Hepatocyte (in vitro differentiated cells): ENCODE results near the gene TMCO4. TPM values are rescaled to one million over a fixed set of nuclear protein-coding genes. Genes with fewer than 3 reads are reported as not detected.

Experiments
- DNase-seq: peaks from one replicate; pipeline ENCODE4 v3.0.0-alpha.2; 2016; ENCODE audit warnings: low spot score
- H2AFZ ChIP-seq: fragments of 200-600 bp; sonication (generic); 2 replicates; pipeline ENCODE4 v1.6.0; 2016; ENCODE audit warnings: antibody characterized with exemption, mild to moderate bottlenecking
- H3K27ac ChIP-seq: fragments of 200-600 bp; sonication (generic); 2 replicates; pipeline ENCODE4 v1.5.1; 2016; ENCODE audit warnings: mild to moderate bottlenecking
- H3K27me3 ChIP-seq: fragments of 200-600 bp; sonication (generic); 2 replicates; pipeline ENCODE4 v1.6.1; 2016
- H3K36me3 ChIP-seq: fragments of 200-600 bp; sonication (generic); replicated peaks from 2 replicates; pipeline ENCODE4 v1.5.1; 2016; ENCODE audit warnings: low read depth; ENCODE audit not compliant: insufficient read depth
- H3K4me1 ChIP-seq: fragments of 200-600 bp; sonication (generic); 2 replicates; pipeline ENCODE4 v1.5.1; 2016; ENCODE audit warnings: mild to moderate bottlenecking, moderate library complexity; ENCODE audit not compliant: insufficient read depth
- H3K4me2 ChIP-seq: fragments of 200-600 bp; sonication (generic); 2 replicates; pipeline ENCODE4 v1.6.0; 2016
- H3K4me3 ChIP-seq: fragments of 200-600 bp; sonication (generic); 2 replicates; pipeline ENCODE4 v1.5.1; 2016; ENCODE audit warnings: mild to moderate bottlenecking
- H3K79me2 ChIP-seq: fragments of 200-600 bp; sonication (generic); 2 replicates; pipeline ENCODE4 v1.6.0; 2017; ENCODE audit warnings: mild to moderate bottlenecking
- H3K9me2 ChIP-seq: fragments of 200-600 bp; sonication (generic); replicated peaks from 2 replicates; pipeline ENCODE4 v1.6.0; 2017; ENCODE audit warnings: mild to moderate bottlenecking; ENCODE audit not compliant: insufficient read depth
- H3K9me3 ChIP-seq: fragments of 200-600 bp; sonication (generic); 2 replicates; pipeline ENCODE4 v1.5.1; 2016; ENCODE audit warnings: low read depth, mild to moderate bottlenecking
- H4K20me1 ChIP-seq: fragments of 200-600 bp; sonication (generic); 2 replicates; pipeline ENCODE4 v1.6.0; 2016; ENCODE audit warnings: mild to moderate bottlenecking; ENCODE audit not compliant: insufficient read depth, poor library complexity, severe bottlenecking
- EZH2 ChIP-seq: fragments of 200-600 bp; sonication (generic); IDR thresholded peaks from 2 replicates; pipeline ENCODE4 v1.6.1; 2016; ENCODE audit warnings: antibody characterized with exemption, mild to moderate bottlenecking, borderline replicate concordance
- EZH2phosphoT487 ChIP-seq: fragments of 200-600 bp; sonication (generic); IDR thresholded peaks from one replicate; pipeline ENCODE4 v1.6.1; 2018; ENCODE audit warnings: antibody characterized with exemption, mild to moderate bottlenecking, low read depth, moderate library complexity; ENCODE audit not compliant: unreplicated experiment, severe bottlenecking
- WGBS: methylation state at CpG from one replicate; pipeline ENCODE4 v1.1.6; 2016; ENCODE audit warnings: low lambda C conversion rate; ENCODE audit errors: missing lambda C conversion rate; 5-methylcytosine and 5-hydroxymethylcytosine counted together
- polyA plus RNA-seq: library from polyadenylated mRNA; unstranded; fragments of >200 nt; fragmentation: Nextera tagmentation; extraction: Ambion mirVana; gene quantifications from 2 replicates; pipeline ENCODE4 v1.2.1, GENCODE V29; 2016
- total RNA-seq: library from RNA; depleted of rRNA; stranded (reverse); fragments of >200 nt; gene quantifications from 2 replicates; pipeline ENCODE4 v1.2.3, GENCODE V29; 2014
- TF ChIP-seq, protein P1 (sequence below): fragments of 200-600 bp; sonication (generic); IDR thresholded peaks from 2 replicates; pipeline ENCODE4 v1.5.1; 2016; ENCODE audit warnings: antibody characterized with exemption, mild to moderate bottlenecking; ENCODE audit not compliant: poor library complexity

TMCO4 gene
- total and polyA plus RNA-seq, 2 experiments from 2014 or later, result 8.7 to 13.0 TPM

DNA sequence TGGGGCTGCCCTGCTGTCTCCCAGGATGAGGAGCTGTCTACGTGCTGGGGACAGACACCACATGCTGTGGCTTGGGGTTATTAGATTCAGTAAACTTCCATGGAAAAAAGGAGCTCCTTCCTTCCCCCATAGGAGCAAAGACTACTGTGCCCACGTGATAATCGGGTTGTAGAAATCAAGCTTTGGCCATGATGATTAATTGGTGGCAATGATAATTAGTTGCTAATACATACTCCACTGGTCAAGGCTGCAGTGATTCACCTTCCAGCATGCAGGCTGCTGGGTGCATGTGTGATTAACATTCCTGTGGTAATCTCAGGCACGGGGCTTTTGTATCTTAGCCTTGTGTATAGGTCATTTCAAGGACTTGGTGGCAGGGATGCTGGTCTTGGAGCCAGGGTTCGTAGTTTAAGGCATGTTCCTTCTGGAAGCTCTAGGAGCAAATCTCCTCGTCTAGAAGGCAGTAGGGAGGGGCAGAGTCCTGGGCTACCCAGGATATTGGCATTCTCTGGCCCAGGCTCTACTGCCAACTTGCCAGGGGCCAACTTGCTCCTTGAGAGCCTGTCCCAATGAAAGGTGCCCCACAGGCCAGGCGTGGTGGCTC lies 41.4 kb downstream of the TMCO4 start:
- H3K4me1 ChIP-seq, result no peaks in the 10 kb centered on the region
- no peak overlapping the region for H3K4me2 ChIP-seq
- no peak overlapping the region for H3K27ac ChIP-seq
- H3K4me3 ChIP-seq, result no peak overlapping the region
- H4K20me1 ChIP-seq, result no peaks in the 10 kb centered on the region
- no peaks in the 10 kb centered on the region for H3K9me2 ChIP-seq
- H2AFZ ChIP-seq, result no peak overlapping the region
- no peaks in the 10 kb centered on the region for H3K27me3 ChIP-seq
- no peaks in the 10 kb centered on the region for H3K9me3 ChIP-seq
- H3K79me2 ChIP-seq, result no peaks in the 10 kb centered on the region
- TF ChIP-seq EZH2 (no peak), EZH2phosphoT487 (no peak)
- TF ChIP-seq, protein P1, sequence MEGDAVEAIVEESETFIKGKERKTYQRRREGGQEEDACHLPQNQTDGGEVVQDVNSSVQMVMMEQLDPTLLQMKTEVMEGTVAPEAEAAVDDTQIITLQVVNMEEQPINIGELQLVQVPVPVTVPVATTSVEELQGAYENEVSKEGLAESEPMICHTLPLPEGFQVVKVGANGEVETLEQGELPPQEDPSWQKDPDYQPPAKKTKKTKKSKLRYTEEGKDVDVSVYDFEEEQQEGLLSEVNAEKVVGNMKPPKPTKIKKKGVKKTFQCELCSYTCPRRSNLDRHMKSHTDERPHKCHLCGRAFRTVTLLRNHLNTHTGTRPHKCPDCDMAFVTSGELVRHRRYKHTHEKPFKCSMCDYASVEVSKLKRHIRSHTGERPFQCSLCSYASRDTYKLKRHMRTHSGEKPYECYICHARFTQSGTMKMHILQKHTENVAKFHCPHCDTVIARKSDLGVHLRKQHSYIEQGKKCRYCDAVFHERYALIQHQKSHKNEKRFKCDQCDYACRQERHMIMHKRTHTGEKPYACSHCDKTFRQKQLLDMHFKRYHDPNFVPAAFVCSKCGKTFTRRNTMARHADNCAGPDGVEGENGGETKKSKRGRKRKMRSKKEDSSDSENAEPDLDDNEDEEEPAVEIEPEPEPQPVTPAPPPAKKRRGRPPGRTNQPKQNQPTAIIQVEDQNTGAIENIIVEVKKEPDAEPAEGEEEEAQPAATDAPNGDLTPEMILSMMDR, result no peak
- H3K36me3 ChIP-seq, result no peaks in the 10 kb centered on the region
- DNase-seq, result peak; percentile 38
- WGBS, result 66% methylated on average over 7 of the region's 7 CpGs

DNA sequence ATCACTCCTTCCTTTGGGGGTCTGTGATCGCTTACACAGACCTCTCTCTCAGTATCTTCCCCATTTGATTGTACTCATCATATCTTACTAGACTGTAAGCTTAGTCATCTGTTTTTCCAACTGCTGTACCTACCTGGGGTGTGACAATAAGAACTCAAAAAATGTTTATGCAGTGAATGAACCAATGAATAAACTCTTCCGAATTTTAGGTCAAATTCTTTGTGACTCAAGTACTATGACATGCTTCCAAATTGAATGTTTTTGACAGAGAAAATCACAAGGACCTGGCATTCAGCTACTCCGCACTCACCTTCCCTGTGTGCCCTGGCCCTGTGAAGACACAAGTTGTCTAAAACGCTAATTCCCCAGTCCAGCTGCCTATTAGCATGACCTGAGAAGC lies 42.1 kb downstream of the TMCO4 start:
- Histone ChIP-seq H3K27ac (no peak overlapping the region), H2AFZ (no peak overlapping the region), H4K20me1 (no peaks in the 10 kb centered on the region), H3K4me3 (no peak overlapping the region), H3K79me2 (no peaks in the 10 kb centered on the region), H3K9me2 (no peaks in the 10 kb centered on the region), H3K27me3 (no peaks in the 10 kb centered on the region), H3K4me2 (no peak overlapping the region), H3K4me1 (no peaks in the 10 kb centered on the region), H3K9me3 (no peaks in the 10 kb centered on the region), H3K36me3 (no peaks in the 10 kb centered on the region)
- no peak for DNase-seq
- TF ChIP-seq EZH2, result no peak
- TF ChIP-seq, protein P1, result no peak
- no peak for TF ChIP-seq EZH2phosphoT487
- WGBS, result 90% methylated on average over 4 of the region's 4 CpGs

DNA sequence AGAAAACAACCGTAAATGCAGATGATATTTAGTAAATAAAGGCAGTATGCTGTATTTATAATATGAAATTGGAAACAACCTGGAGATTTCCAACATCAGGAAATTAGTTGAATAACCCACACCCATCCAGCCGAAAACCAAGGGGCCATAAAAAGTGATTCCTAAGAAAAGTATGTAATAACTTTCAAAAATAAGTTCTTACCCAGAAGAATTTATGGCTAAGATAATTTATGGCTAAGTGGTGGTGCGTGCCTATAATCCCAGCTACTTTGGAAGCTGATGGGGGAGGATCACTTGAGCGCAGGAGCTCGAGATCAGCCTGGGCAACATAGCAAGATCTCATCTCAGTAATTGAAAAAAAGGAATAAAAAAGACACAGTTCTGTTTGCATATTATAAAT lies 43.2 kb downstream of the TMCO4 start:
- Histone ChIP-seq H3K4me2 (no peak overlapping the region), H4K20me1 (no peaks in the 10 kb centered on the region), H3K79me2 (no peaks in the 10 kb centered on the region), H3K36me3 (no peaks in the 10 kb centered on the region), H3K4me1 (no peaks in the 10 kb centered on the region), H3K4me3 (no peak overlapping the region), H3K27ac (no peak overlapping the region), H2AFZ (no peak overlapping the region), H3K9me2 (no peaks in the 10 kb centered on the region), H3K27me3 (no peaks in the 10 kb centered on the region), H3K9me3 (no peaks in the 10 kb centered on the region)
- DNase-seq, result no peak
- TF ChIP-seq, protein P1, result no peak
- TF ChIP-seq EZH2 (no peak), EZH2phosphoT487 (no peak)
- WGBS, result 73% methylated on average over 5 of the region's 5 CpGs
